NOMO-1 (cell line): ENCODE measurements around the gene TMEM125.

Experiments used
- DNase-seq, 2 experiments: peaks; one replicate each; lab custom pipeline; 2025; ENCODE audit not compliant: unreplicated experiment in 2 of 2; lab: John Stamatoyannopoulos, UW

TMEM125 gene

DNA sequence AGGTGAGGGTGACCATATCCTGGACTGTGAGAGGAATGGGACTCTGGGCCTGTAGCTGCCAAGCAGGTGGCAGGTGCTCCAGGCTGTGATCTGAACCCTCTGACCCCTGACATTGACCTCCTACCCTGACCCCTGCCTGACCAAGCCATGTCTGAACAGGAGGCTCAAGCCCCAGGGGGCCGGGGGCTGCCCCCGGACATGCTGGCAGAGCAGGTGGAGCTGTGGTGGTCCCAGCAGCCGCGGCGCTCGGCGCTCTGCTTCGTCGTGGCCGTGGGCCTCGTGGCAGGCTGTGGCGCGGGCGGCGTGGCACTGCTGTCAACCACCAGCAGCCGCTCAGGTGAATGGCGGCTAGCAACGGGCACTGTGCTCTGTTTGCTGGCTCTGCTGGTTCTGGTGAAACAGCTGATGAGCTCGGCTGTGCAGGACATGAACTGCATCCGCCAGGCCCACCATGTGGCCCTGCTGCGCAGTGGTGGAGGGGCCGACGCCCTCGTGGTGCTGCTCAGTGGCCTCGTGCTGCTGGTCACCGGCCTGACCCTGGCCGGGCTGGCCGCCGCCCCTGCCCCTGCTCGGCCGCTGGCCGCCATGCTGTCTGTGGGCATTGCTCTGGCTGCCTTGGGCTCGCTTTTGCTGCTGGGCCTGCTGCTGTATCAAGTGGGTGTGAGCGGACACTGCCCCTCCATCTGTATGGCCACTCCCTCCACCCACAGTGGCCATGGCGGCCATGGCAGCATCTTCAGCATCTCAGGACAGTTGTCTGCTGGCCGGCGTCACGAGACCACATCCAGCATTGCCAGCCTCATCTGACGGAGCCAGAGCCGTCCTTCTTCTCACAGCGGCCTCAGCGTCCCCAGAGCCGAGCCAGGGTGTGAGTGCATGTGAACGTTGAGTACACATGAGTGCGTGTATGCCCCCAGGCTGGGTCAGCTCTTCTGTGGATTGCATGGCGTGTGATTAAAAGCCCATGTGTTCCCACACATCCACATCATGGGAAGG is 3.1 kb downstream of the TMEM125 start:
- DNase-seq = no peak

DNA sequence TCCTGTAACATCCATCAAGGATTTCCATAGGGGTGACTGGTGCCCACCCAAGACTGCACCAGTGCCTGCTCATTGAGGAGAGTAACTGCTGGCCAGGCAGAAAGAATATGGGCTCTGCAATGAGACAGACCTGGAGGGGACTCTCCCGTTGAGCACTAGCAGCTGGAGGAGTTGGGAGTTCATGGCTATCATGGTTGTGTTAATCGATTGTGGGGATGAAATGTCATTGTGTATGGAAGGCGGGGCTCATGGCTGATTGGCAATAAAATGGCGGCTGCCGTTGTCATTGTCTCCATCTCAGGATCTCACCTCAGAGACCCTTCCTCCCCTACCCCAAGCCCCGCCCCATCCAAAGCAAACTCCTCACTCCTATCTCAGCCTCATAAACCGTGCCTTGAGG is 3.9 kb downstream of the TMEM125 start:
- DNase-seq = no peak

DNA sequence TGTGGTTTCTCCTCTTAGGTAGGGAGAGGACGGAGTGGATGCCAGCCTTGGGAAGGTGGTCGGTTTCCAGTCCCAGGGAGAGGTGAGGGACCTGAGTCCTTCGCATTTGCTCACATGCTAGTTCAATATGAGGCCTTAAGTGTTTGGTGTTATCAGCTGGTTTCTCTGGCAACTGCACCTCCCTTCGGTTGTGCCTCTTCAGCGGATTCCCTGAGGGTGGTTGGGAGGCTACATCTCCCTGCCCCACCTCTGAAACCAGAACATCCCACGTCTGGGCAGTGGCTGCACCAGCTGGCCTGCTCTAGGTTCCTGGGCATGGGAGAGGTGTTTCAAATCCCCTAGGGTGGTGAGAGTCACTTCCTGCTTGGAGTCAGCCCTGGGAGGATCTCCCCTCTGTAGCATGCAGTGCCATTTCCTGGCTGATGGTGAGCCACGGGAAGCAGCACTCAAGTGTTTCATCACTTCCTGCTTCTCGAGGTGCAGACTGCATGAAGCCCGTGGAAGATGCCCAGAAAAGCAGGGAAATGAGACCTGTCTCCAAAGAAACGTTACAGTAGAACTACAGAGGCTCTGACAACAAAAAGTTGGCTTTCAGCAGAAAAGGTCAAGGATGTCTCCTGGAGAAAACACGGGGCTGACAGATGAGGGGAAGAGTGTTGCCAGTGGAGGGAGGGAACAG is 4.5 kb downstream of the TMEM125 start:
- peak; percentile 29 to 30 for DNase-seq

DNA sequence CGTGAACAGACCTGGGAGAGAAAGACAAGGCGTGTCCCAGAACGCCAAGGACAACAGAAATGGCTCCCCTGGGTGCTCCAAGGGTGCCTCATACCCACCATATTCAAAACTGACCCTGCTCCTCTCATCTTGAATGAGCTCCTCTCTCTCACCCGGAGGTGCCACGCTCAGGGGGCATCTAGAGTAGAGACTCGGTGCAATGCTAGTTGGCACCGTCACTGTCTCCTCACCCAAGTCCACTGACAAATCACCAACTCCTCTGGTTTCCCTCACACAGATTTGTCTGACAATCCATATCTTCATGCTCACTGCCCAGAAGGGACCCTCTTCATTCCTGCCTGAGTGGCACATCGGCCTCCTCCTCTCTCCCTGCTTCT is 5.0 kb downstream of the TMEM125 start:
- DNase-seq = no peak

DNA sequence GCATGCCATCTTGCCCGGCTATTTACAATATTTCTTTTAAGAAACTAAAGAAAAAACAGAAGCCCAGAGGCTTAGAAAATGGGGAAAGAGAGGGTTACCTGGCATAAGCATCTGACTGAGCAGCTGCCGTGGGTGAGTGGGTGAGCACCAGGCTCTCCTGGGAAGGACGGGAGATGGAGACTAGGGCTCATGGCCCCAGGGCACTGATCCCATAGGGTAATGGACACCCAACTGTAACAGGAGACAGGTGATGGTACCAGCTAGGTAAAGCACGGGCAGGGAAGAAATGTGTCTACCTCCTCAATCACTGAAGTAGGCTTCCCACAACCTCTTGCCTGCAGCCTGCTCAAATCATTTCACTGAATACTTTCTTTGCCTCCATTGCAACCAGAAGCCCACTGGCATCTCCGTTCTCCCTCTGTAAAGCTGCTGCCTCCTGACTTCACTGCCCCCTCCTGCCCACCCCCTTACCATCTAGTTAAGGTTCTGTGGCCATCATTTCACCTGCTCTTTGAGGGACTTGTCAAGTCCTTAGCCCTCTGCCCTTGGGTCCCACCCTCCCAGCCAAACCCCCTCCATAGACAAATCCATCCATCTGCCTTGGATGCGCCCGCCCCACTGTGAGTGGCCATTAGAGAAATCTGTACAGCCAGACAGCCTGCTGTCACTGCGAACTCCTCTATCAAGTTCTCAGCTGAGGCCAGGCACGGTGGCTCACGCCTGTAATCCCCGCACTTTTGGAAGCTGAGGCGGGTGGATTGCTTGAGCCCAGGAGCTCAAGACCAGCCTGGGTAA is 6.2 kb downstream of the TMEM125 start:
- no peak for DNase-seq

DNA sequence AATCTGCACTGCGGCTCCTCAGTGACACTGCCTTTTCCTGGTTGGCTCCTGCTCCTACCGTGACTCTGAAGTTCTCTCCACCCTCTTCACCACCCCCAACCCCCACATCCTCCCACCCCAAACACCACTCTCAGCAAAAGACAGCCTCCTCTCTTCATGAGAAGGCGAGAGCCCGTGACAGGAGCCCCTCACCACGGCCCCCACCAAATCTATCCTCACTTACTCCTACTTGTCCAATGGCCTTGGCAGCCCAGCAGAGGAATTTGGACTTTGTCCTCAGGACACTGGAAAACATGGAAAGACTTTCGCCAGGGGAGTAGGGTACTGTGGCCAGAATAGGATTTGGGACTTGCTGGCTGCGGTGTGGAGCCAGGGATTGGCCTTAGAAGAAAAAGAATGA is 6.9 kb downstream of the TMEM125 start:
- DNase-seq = no peak

DNA sequence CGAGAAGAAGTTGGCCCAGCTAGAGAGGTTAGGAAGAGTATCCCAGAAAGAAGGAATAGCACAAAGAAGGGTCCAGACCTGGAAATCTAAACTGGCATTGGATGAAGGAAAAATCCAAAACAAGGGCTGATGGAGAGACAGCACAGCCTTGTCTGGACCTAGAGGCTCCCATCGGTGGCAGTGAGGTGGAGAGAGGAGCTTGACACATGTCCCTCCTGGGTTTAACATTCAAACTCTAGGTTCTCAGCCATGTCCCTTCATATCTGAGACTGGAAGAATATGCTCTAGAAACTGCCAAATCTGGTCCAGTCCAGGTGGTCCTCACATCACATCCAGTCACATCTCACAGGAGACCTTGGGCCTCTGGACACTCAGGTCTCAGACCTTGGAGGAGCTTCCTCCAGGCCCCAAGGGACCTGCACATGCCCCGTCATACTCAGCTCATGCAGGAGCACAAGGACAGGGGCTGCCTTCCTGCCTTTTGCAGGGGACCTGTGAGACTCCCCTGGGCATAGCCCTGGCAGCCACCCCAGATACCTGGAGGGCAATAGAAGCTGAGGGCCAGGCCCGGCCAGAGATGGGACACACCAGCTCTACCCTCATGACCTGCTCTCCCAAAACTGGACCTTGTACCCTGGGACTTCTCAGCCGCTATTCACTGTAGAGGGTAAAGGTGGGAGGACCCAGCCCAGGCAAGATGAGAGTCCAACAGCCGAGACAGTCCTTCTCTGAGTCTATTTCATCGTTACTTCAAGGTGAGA is 7.5 kb downstream of the TMEM125 start:
- DNase-seq = no peak

DNA sequence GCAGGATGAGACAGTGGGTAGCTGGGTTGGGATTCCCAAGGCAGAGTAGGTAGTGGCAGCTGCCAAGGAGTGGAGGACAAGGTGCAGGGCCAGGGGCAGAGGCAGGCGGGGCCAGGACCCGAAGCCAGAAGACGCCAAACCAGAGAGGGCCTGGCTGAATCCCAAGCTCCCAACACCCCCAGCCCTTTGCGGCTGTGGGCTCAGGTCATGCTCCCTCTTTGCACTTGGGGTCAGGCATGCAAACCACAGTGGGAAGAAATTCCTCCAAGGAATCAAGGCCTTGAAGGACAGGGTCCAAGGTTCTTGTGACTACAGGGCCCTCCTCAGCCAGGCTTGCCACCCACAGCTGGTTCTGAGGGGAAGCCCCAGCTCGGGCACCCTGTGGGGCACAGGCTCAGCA is 9.4 kb downstream of the TMEM125 start:
- DNase-seq = no peak

DNA sequence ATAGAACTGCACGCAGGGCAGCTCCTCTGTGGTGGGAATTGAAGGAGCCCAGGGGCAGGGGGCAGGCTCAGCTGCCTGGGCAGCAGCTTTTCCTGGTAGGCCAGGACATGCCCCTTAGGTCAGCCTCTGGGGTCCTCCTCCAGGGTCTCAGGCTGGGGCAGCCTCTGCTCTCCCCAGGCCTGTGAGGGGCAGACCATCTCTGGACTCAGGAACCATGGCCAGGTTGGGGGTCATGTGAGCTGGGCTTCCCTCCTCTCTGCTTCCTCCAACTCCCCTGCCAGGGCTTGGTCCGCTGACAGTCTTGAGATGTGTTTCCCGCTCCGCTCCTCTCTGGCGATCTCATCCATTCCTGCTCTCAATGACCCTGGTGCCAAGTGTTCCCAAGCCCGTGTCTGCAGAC is 9.9 kb downstream of the TMEM125 start:
- no peak for DNase-seq

DNA sequence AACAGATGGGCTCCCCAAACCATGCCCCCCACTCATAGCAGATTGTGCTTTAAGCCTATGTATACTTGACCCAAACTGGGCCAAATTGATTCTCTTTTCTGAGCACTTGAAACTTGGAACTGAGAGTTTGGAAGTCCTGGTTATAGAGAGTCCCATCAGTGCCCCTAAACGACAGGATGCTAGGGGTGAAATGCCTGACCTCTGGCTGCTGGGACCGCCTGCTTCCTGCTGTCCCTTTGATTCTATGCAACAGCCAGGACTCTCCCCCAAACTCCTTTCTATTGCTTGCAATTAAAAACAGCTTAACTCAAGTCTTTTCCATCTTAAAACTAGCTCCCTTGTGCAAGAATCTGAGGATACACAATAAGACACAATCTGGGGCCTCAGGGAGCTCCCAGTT is 10.9 kb downstream of the TMEM125 start:
- no peak for DNase-seq

DNA sequence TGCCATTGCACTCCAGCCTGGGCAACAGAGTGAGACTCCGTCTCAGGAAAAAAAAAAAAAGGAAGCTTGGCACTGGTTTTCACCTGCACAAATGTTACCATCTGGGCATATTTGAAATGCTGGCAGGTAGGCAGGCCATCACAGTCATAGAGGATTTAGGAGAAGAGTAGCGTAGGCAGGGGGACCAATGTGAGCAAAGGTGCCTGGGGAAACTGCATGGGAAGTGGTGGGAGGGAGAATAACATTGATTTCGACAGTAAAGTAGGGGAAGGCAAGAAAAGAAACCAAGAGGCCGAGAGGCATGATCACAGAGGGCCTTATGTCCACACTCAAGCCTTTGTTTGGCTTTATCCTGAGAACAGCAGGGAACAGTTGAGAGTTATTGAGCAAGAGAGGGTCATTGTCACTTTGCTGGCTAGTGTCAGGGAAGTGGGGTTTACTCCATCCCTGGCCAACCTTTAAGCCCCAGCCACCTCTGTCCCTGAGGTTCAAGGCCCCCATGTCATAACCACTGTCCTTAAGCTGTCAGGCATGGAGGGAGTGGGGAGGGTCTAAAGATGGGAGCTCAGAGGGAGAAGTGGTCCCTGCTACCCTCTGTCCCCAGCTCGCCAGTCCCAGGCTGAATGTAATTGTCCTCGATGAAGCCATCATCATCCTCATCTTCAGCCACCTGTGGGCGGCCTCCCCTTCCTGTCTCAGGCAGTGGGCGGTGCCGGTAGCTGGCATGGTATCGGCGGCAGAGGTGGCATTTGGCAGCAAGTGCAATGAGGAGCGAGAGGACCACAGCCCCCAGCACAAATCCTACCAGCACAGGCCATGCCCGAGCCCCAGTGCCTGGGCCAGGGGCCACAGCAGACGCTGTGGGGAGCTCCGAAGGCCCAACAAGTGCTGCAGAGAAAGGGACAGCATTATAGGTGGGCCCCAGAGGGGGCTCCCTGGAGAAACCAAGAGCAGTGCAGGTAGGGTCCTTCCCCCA is 12.7 kb downstream of the TMEM125 start:
- DNase-seq = no peak

DNA sequence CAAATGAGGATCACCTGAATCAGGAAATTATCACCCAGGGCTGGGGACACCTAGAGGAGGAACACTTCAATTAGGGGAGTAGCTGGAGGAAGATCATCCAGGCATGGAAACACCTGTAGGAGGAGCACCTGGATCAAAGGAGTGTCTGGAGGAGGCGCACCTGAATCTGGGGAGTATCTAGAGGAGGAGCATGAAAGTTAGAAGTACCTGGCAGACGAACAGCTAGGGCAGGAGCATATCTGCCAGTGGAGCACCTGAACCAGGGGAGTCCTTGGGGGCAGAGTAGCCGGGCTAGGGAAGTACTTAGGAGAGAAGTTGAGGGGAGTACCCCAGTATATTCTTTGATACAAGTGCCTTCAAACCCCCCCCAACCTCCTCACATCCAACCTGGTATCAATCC is 14.3 kb downstream of the TMEM125 start:
- no peak for DNase-seq

DNA sequence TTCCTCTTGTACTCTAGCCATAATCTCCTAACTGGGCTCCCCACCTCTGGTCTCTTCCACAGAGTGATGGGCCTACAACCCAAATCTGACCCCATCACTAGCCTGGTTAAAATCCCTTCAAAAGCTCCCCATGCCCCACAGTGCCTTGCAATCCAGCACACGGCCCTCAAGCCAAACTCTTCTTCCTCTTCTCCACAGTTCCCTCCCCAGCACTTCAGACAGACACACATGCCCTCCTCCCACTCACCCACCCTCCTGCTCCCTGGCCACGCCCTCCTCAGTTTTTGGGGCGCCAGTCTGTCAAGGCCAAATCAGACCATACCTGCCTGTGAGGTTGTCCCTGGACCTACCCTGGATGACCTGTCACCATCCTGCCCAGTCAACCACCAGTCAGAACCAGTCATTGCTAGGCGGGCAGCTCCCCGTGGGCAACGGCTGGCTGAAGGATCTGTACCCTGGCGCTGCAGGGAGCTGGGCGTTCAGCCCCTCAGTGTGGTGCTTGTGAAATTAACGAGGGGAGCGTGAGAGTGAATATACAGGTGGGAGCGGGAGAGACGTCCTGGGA is 14.8 kb downstream of the TMEM125 start:
- DNase-seq = no peak

DNA sequence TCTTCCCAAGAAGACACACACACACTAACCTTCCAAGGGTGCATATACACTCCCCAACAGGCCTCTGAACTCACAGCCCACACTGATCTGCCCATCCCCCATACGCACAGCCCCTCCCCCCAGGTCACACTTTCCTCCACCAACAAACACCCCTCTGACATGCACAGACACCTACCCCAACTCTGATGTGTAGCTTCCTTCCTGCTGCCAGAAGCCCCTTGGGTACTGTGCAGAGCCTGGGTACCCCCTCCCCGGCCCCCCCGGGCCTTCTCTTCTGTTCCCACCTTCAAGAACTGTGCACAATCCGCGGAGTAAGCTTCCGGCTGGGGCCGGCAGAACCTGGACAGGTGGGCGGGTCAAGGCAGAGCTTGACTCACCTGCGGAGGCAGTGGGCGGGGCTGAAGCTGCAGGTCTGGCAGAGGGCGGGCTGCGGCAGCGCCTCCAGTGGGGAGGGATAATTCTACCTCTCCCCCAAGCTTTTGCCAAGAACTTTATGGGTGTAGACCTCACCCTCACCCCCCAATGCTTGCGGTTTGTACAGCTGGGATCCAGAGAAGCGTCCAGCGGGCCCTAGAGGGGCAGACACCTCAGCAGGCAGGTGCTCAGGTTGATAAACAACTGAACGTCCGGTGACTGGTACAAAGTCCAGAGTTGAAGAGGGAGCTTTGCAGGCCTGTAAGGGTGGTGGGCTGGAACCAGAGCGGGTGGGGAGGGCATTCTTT is 15.6 kb downstream of the TMEM125 start, which contains the start of gene C1orf210:
Gene C1orf210 (minus strand): TSS at position 313 of the 722 bp plus-strand sequence. CDS start 2,311 bp downstream, outside the sequence.
- DNase-seq = no peak

DNA sequence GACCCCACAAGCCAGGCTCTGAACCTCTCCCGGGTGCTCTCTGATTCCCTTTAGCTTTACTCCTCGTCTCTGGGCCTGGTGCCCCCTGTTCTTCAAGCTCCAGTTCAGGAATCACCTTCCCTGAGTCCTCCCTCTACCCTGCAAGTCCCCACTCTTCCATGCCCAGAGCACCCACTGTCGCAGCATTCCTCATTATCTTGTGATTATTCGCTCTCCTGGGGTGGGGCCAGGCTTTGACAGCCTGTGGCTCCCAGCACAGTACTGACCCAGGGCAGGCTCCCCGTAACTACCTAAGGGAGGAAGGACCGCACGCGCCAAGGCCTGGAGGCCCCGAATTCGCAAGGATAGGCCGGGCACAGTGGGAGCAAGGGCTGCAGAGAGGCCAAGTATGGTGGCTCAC is 16.3 kb downstream of the TMEM125 start:
- DNase-seq = no peak

DNA sequence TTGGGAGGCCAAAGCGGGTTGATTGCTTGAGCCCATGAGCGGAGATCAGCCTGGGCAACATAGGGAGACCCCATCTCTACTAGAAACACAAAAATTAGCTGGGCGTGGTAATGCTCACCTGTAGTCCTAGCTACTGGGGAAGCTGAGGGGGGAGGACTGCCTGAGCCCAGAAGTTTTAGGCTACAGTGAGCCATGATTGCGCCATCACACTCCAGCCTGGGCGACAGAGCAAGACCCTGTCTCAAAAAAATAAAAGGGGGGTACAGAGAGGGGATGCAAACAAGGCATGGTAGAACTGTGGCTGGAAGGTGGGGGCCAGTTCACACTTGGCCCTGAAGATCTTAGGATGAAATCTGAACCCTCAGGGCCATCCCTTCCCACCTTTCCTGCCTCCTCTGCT is 16.8 kb downstream of the TMEM125 start:
- no peak for DNase-seq

DNA sequence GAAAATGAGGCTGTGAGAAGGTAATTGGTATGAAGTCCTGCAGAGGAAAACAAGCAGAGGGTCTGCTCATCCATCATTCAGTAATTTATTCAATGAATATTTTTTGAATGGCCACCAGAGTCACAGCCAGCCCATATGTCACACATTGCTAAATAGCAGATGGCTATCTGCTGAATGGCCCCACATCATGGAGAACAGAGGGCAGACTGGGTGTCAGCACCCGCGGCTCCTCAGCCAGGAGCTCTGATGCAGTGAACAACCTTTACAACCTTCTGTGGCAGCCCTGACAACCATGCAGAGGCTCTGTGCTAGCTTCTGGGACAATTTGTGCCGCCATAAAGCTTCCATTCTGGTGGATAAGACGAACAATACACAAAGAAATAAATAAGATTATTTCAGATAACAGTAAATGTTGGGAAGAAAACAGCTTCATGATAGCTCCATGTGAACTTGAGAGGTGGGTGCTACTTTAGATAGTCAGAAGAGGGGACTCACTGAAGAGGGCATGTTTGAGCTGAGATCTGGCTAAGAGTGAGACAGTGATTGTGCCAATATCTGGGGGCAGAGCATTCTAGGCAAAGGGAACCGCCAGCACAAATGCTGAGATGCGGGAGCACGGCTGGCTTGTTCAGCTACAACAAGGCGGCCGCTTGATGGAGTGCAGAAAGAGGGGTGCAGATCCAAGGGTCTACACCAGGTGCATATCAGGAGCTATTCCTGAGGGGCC is 18.4 kb downstream of the TMEM125 start:
- DNase-seq = no peak
